ENCODE data around the gene PRPF8.

DNA sequence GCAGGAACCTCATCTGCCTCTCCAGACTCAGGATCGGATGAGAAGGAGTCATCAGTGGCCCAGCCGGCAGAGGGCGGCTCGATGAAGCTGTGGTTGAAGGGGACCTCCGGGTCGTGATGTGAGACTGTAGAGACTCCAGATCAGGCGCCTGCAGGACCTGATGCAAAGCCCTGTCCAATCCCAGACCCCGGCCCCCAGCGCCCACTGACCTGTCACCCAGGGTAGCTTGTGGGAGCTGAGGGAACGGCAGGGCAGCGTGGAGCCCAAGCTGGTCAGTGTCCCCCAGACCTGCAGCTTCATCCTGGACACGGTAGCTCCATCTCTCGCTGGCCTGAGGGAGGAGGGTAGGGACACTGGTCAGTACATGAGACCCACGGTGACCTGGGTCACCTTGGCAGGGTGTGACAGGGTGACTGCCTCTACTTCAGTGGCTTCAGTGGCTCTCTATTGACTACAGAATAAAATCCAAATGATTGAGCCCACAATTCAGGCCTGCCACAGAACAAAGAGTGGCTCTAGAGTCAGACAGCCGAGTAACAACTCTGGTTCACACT is 47.9 kb downstream of the PRPF8 start:
- TF ChIP-seq, protein P1, sequence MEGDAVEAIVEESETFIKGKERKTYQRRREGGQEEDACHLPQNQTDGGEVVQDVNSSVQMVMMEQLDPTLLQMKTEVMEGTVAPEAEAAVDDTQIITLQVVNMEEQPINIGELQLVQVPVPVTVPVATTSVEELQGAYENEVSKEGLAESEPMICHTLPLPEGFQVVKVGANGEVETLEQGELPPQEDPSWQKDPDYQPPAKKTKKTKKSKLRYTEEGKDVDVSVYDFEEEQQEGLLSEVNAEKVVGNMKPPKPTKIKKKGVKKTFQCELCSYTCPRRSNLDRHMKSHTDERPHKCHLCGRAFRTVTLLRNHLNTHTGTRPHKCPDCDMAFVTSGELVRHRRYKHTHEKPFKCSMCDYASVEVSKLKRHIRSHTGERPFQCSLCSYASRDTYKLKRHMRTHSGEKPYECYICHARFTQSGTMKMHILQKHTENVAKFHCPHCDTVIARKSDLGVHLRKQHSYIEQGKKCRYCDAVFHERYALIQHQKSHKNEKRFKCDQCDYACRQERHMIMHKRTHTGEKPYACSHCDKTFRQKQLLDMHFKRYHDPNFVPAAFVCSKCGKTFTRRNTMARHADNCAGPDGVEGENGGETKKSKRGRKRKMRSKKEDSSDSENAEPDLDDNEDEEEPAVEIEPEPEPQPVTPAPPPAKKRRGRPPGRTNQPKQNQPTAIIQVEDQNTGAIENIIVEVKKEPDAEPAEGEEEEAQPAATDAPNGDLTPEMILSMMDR (IDR thresholded peaks at IDR 0.05): no peak
- no peak for TF ChIP-seq POLR2AphosphoS5 (IDR thresholded peaks at IDR 0.05)

Measured in esophagus muscularis mucosa (tissue), 3 donors.